ENCODE measurements around the gene PRXL2B. TPM values are rescaled to one million over a fixed set of nuclear protein-coding genes. Genes with fewer than 3 reads are reported as not detected.

Gene PRXL2B
- total and polyA plus RNA-seq, 10 of the 15 experiments (the other 5 are each of a cell fraction or from before 2014, with no cell fraction given) = 0.44 to 5.6 (median 4.0) TPM

GRCh38 chr1:2556277-2556677, 30.3 kb upstream of the PRXL2B start, which contains the start of gene TNFRSF14 (continued):
- no peak for TF ChIP-seq NKRF (conservative IDR thresholded peaks at IDR 0.05)
- no peak for TF ChIP-seq ZNF622 (IDR thresholded peaks at IDR 0.05)
- TF ChIP-seq KDM1A (IDR thresholded peaks at IDR 0.05; ENCODE audit: borderline replicate concordance) = no peak
- TF ChIP-seq FOXM1 (IDR thresholded peaks at IDR 0.05; ENCODE audit: low read depth, low read length) = no peak
- TF ChIP-seq MTA3 (IDR thresholded peaks at IDR 0.05; ENCODE audit: borderline replicate concordance, low read length) = no peak; the same call in 1 of the 2 replicates
- TF ChIP-seq ZBTB4 (CRISPR knock-in tag; IDR thresholded peaks at IDR 0.05) = peak; percentile 52; the same call in 1 of the 2 replicates
- no peak for TF ChIP-seq MEF2A (IDR thresholded peaks at IDR 0.05; ENCODE audit: insufficient read depth, low read depth, low read length)
- TF ChIP-seq HCFC1 (IDR thresholded peaks at IDR 0.05; ENCODE audit: low read length) = no peak
- TF ChIP-seq YY1 (IDR thresholded peaks at IDR 0.05; ENCODE audit: low read depth, low read length) = peak; percentile 93
- no peak for TF ChIP-seq FOXK2 (IDR thresholded peaks at IDR 0.05)
- TF ChIP-seq WRNIP1 (IDR thresholded peaks at IDR 0.05; ENCODE audit: borderline replicate concordance, low read depth, low read length) = no peak
- no peak for TF ChIP-seq ZBED1 (IDR thresholded peaks at IDR 0.05; ENCODE audit: borderline replicate concordance)
- no peak for TF ChIP-seq HDAC6 (IDR thresholded peaks at IDR 0.05; ENCODE audit: unreplicated experiment)
- no peak for TF ChIP-seq NR2C2 (IDR thresholded peaks at IDR 0.05; ENCODE audit: borderline replicate concordance, control insufficient read depth, insufficient read length, low read depth)
- no peak for TF ChIP-seq EGR1 (IDR thresholded peaks at IDR 0.05; ENCODE audit: borderline replicate concordance in 1 of 2, low read depth in 2 of 2, low read length in 2 of 2)
- TF ChIP-seq CEBPB (IDR thresholded peaks at IDR 0.05; ENCODE audit: borderline replicate concordance in 1 of 2, low read depth in 2 of 2, low read length in 2 of 2) = no peak
- no peak for TF ChIP-seq CBFB (IDR thresholded peaks at IDR 0.05; ENCODE audit: low read depth)
- no peak for TF ChIP-seq KLF5 (IDR thresholded peaks at IDR 0.05; ENCODE audit: partially characterized antibody)
- 0 out of 2 replicates have a peak, but pooled peaks have one; percentile 17 for TF ChIP-seq CHD2 (IDR thresholded peaks at IDR 0.05; ENCODE audit: borderline replicate concordance, low read depth, low read length)
- TF ChIP-seq NR2F1 (conservative IDR thresholded peaks at IDR 0.05) = no peak
- no peak for TF ChIP-seq E4F1 (IDR thresholded peaks at IDR 0.05; ENCODE audit: borderline replicate concordance, partially characterized antibody)
- TF ChIP-seq ZNF207 (IDR thresholded peaks at IDR 0.05; ENCODE audit: borderline replicate concordance) = no peak

Measured in GM12878 (cell line).